Fibroblast of the conjunctiva (primary cell): ENCODE measurements around the gene GOLGA3.
"Not testable (repeated sequence)": the region's sequence is repeated elsewhere in the genome, so short reads cannot be mapped to it uniquely, and the experiment has no call there.

Experiments used
- DNase-seq: peaks from one replicate; pipeline ENCODE4 v3.0.0-alpha.2; 2010; ENCODE audit warnings: low read depth

The GOLGA3 gene

DNA sequence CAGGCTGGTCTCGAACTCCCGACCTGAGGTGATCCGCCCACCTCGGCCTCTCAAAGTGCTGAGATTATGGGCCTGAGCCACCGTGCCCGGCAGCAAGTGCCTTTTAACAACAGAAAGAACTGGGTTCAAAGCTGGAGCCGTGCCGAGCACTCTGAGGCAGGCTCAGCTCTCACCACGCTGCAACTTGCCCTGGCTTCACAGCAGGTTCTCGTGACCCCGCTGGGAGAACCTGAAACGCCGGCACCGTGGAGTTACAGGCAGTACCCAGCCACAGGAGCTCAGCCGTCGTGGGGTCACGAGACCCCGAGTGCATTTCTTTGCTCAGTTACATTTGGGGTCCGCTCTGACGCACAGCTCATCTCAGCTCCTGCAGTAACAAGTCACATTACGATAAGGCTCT, 14.4 kb downstream of the GOLGA3 start:
- no peak for DNase-seq

DNA sequence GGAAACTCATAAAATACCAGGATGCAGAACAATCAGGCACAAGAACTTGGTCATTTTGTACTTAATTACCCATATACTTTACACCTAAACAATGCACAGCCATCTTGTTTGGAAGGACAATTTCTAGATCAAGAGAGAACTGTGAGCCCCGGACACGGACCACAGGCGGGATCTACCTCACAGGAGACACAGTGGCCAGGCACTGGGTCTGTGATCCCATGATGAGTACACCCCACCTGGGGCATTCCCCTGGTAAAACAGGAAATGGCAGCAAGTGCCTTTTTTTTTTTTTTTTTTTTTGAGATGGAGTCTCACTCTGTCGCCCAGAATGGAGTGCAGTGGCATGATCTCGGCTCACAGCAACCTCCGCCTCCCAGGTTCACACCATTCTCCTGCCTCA, 15.2 kb downstream of the GOLGA3 start:
- no peak for DNase-seq

DNA sequence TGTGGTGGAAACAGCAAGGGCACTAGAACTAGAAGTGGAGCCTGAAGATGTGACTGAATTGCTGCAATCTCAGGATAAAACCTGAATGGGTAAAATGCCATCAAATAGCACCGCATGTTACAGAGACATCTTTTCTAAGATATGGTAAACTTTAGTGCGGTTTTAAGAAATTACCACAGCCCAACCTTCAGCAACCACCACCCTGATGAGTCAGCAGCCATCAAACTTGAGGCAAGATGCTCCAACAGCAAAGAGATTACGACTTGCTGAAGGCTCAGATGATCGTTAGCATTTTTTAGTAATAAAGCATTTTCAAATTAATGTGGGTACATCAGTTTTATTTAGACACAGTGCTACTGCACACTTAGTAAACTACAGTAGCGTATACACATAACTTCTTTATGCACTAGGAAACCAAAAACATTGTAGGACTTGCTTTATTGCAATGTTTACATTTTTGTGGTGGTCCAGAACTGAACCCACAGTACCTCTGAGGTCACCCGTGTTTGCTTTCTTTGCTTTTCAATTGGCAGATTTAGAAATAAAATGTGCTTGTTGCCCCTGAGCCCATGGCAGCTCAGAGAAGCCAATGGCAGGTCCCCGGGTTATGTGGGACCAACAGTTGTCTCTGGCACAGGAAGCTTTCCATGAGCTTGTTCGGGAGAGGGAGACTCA, 15.9 kb downstream of the GOLGA3 start:
- DNase-seq: no peak

DNA sequence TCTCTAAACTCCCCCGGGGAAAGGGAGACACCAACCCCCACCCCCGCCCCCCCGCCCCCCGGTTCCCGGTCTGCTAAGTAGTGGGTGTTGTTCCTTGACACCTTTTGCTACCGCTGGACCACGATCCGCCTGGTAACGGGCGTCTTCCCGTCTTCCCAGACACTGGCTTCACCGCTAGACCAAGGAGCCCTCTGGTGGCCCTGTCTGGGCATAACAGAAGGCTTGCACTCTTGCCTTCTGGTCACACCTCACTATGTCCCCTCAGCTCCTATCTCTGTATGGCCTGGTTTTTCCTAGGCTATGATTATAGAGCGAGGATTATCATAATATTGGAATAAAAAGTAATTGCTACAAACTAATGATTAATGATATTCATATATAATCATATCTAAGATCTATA, 19.3 kb downstream of the GOLGA3 start:
- not testable (repeated sequence) for DNase-seq

DNA sequence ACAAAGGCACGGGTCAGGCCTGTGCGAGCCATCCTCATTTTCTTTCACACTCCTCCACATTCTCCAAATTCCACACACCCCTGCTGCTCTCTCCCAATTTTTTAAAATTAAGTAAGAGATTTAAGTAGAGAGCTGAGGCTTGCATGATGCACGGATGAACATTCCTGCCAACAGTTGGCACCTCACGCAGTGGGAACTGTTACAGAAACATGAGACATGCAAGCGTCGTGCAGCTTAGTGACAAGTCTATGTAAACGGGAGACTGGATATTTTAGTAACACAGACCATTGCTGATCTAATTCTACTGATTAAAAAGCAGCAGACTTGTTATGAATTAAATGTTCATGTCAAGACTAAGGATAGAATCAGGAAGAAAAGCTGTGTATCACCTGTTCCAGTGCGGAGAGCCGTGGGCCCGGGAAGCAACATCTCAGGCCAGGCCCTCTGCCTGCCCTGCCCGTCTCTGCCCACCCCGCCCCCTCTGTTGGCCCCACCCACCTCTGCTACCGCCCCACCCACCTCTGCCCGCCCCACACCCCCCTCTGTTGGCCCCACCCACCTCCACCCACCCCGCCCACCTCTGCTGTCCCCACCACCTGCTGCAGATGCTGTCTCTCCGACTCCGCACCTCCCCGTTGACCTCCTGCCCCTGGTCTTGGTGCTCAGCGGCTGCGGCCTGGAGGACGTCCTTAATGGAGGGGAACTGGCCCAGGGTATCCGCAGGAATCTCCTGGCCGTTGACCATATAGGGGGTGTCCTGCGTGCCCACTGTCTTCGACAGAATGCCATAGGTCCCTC, 21.2 kb downstream of the GOLGA3 start:
- DNase-seq: no peak

DNA sequence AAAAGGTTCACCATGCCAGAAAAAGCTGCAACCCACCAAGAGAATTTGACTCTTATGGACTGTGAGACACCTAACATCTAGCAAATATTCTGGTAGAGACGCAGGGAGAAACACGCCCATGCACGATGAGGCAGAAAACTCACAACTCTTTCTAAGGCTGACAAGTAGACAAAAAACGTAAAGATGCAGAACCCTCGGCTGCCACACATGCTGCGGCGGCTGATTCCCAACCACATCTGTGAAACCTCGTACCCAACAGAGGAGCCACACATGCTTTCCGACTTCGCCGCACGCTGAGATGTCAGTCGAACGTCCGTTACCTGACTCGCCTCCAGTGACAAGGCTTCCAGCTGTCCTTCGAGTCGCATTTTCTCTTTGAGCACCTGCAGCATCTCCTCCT, 21.8 kb downstream of the GOLGA3 start:
- DNase-seq: no peak

DNA sequence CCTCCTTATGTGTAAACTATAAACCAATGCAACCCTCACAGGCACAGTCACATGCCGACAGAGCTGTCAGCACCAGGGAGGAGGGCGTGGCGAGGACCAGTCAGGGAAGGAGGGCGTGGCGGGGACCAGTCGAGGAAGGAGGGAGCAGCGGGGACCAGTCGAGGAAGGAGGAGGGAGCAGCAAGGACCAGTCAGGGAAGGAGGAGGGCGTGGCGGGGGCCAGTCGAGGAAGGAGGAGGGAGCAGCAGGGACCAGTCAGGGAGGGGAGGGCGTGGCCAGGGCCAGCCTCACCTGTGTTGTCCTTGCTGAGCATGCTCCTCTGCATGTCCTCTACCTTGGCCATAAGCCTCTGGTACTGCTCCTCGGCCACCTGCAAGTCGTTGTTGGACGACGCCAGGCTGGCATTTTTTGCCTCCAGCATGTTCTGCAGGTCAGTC, 24.2 kb downstream of the GOLGA3 start:
- DNase-seq: no peak

DNA sequence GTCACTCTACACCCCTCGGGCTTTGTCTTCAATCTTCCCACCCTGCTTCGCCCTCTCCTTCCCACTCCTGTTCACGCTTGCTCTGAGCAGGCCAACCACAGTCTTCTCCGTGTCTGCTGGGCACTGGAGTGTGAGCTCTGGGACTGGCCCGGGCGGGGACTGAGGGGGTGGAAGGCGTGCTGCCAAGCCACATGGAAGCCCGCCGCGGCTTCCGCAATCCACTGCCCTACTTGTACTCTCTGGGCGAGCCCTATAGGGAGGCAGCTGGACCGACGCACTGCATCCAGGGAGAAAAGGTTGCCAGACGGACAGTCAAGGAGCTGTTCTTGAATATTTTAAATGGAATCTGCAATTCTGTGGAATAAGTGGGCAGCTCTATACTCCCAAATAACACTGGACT, 24.8 kb downstream of the GOLGA3 start:
- DNase-seq: no peak

DNA sequence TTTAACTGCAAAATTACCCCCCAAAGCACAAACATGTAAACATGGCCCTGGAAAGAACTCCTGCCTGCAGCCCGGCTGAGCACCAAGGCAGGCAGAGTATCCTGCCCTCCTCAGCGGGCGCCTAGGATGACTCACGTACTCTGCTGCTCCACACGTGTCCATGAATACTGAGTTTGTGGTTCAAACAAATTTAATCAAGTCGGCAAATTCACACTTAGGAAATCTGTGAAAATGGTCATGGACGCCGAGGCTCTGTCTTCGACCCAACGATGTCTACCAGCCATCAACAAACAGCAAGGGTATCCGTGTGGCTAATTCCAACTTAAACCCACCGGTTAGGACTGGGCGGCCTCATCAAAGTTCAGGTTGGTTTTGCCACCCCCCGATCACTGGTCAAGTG, 25.5 kb downstream of the GOLGA3 start:
- no peak for DNase-seq

DNA sequence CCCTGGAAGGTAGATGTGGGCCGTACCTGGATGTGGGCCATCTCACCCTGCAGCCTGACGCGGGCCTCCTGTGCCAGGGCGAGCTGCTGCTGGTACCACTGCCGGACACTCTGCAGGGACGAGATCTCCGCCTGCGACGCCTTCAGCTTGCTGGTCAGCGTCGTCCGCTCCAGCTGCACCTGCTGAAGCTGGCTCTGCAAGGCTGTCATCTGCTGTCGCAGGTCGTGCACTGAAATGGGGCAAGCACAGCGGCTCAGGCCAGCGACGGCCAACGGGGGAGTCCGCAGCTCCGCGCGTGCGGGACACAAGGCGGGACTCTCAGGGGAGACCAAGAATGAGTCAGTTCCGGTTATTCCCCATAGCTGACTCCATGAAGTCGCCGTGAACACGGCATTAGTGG, 26.9 kb downstream of the GOLGA3 start:
- no peak for DNase-seq

DNA sequence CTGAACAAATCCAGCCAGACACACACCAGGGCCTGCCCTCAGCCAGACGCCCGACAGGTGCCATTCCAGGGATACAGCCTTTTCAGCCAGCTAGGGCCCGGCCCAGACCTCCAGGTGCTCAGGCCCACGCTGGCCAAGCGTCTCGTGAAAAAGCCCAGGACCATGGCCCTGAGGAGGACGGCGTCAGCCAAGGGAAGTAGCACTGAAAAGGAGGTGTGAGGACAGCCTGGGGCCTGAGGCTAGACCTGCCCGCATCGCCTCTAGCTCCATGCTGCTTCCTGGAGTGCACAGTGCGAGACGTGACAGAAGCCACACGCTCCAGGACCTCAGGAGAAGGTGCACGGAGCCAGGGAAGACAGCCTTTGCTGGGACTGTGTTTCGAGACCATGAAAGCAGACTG, 29.8 kb downstream of the GOLGA3 start:
- DNase-seq: no peak

DNA sequence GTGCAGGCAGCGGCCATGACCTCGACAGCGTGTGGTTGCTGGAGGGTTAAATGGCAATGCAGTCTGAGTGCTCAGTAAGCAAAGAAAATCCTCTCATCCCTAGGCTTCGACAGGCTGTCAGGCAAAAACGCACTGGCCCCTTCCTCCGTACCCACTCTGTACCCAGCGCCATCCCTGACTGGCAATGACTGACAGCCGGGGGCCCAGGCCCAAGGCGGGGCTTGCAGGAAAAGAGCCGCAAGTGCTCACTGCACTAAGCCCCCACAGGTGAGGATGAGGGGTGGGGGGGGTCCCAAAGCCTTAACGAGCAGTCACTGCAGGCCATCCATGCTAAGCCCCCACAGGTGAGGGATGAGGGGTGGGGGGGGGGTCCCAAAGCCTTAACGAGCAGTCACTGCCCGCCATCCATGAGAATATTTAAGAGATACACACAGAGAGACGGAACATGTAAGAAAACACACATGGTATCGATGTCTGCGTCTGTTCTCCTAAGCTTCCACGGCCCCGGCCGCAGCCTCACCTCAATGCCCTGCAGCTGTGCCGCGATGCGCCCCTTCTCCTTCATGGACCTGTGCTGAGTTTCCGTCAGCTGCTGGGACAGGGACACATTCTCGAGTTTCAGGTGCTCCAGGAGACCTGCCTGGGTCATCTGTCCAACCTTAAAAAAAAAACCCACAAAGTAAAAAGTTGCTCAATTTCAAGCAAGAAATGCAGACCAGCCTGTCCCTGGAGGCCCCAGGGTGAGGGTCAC, 30.7 kb downstream of the GOLGA3 start:
- no peak for DNase-seq

DNA sequence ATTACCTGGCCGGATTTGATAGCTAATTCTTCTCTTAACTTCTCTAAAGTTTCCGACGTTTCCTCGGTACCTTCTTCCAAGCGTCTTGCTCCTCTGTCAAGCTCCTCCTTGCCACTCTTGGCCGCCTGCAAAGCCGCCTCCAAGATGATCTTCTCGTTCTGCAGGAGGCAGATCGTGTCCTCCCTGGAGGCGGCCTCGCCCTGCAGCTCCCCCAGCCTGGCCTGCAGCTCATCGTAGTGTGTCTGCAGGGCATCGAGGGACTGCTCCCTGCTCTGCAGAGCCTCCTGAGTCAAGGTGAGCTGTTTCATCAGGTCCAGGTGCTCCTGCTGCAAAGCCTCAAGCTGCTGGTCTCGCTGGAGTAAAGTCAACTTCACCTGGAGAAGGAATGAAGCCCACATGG, 32.8 kb downstream of the GOLGA3 start:
- no peak for DNase-seq

DNA sequence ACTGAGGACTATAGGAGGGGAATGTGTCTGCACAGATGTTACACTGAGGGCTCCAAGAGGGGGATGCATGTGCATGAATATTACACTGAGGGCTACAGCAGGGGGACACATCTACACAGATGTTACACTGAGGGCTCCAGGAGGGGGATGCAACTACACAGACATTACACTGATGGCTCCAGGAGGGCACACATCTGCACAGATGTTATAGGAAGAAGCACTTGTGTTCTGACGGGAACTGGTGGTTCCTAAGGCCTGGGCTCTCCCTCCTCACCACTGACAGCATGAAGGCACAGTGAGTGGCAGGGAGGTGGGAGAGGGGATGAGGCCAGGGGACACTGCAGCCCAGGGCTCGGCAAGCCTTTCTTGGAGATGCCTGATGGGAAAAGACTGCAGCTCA, 36.7 kb downstream of the GOLGA3 start:
- DNase-seq: not testable (repeated sequence)

DNA sequence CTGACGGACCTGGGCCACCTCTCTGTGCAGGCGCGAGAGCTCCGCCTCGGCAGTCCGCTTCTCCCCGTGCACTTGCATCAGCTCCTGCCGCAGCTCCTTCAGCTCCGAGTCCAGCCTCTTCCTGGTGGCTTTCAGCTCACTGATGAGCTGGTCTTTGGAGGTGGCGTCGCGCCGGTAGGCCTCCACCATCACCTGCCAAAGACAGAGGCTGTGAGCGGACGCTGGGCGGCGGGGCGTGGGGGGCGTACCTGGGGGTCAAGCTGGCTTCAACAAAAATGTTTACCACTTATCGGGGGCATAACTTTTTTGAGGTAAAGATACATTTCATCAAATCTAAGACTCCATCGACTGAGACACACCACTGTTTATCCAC, 39.6 kb downstream of the GOLGA3 start:
- DNase-seq: no peak

DNA sequence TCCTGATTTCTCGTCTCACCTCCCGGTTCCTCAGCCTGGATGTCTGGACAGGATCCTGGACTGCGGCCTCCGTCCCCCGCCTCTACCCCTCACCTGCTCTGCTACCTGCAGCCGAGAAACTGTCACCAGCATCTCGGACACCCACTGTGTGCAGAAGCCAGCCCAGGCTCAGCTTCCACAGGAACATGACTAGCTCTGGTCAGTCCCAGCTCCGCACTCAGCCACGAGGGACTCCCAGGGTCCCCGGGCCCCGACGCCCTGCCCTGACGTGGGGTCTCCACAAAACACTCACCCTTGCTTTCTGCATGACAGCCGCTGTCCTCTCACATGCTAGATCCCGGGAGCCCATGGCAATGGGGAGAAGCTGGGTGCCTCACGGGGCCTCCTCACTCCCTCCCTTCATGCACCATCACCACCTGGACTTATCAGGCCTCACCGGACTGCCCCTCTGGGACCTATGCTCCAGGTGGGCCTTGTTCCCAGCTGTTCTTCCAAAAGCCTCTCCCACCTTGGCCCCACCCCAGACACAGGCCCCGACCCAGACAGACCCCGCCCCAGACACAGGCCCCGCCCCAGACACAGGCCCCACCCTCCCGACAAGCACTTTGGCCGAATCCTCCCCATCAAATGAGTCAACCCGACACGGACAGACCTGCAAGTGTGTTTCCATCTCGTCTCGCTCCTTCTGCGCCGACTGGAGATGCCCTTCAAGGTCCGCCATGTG, 40.1 kb downstream of the GOLGA3 start:
- no peak for DNase-seq

DNA sequence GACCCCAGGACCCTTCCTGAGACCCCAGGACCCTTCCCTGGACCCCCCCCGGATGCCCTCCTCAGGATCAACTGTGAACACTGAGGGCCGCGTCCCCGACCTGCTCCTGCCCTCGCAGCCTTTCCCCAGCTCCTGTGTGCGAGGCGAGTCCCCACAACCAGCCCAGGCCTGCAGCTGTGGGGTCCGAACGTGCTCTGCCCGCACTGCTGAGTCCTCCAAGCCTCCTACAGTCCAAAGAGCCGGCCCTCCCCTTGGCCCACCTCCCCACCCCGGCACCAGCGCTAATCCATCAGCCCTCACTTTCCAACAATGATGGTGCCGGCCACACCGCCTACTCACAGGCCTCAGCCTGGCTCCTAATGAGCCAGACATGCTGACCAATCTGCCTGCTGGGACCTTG, 40.8 kb downstream of the GOLGA3 start:
- DNase-seq: no peak

DNA sequence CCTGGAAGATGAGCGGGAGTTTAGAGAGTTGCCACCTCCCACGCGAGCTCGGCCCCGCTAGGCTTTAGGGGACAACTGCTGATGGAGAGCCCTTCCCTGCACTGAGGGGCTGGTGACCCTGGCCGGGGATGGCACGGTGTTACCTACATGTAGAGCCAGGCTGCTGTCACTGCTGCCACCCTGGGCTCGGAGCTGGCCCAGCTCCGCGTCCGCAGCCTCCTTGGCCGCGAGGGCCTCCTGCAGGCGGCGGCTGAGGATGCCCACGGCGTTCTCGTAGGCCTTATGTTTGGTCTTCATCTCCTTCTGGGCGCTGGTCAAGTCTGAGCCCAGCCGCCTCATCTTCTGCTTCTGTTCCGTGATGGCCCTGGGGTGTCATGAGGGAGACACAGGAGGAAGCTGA, 42.5 kb downstream of the GOLGA3 start:
- no peak for DNase-seq

DNA sequence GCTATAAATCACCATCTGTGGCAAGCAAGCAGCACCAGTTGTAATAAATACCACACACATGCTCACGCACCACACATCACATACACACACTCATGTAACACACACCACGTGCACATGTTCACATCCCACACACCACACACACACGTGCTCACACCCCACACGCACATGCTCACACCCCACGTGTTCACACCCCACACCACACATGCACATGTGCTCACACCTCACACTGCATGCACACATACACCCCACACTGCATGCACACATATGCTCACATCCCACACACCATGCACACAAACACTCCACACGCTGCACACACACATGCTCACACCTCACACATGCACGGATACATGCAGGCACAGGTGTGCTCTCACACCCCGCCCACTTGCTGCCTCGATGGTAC, 44.1 kb downstream of the GOLGA3 start:
- no peak for DNase-seq

DNA sequence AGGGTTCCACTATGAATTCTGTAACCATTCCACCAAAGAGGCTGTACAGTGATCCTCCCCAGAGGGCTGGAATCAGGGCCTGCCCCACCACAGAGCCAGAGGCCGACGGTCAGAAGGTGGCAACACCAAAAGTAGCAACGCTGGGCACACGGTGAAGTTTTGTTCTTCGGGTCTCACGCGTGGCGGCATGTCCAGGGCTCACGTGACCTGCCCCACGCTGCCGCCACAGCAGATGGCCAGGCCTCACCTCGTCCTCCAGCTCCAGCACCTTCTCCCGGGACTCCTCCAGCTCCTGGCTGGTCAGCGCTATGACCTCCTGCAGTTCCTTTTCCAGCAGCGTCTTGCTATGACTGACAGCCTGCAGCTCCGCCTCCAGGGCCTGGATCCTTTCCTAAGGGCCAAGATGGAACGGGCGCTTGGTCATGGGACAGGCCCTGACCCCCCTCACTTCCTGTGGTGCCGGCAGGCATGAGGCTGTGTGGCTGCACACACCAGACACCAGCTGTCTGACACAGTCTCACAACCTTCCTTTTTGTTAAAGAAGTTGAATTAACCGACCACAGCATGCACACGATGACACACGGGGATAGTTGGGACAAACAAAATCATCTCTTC, 44.6 kb downstream of the GOLGA3 start:
- DNase-seq: no peak

DNA sequence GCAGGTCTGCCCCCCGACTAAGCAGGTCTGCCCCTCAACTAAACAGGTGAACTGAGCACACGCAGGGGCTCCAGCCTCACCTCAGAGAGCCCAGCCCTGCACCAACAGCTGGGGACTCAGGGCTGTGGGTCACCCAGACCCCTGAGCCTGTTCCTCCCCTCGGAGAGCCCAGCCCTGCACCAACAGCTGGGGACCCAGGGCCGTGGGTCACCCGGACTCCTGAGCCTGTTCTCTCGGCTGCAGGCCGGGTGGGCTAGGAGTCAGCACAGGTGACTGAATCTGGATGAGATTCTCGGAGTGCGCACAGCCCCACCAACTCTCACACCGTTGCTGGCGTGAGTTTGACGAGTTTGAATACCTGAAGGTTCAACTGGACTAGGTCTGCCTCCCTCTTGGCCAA, 46.7 kb downstream of the GOLGA3 start:
- DNase-seq: no peak

DNA sequence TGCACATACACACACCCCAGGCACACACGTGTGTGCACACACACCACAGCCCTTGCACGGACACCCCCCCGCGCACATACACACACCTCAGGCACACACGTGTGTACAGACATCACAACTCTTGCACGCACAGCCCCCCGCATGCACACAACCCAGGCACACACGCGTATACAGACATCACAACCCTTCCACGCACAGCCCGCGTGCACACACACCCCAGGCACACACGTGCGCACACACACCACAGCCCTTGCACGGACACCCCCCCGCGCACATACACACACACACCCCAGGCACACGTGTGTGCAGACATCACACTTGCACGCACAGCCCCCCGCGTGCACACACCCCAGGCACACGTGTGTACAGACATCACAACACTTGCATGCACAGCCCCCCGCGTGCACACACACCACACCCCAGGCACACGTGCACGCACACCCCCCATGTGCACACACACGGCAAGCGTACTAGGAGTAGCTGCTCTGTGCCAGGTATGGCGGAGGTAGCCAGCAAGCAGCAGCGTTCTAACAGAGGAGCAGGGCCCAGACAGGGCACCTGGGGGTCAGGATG, 48.8 kb downstream of the GOLGA3 start:
- DNase-seq: no peak
